A673 (cell line): ENCODE results near the gene ANKRD35. TPM values are rescaled to one million over a fixed set of nuclear protein-coding genes. Genes with fewer than 3 reads are reported as not detected.

ENCODE experiments used
- BruUV-seq: library from RNA; stranded (reverse); fragments of 400-500 nt; replicated peaks from 2 replicates; lab custom pipeline; 2021; lab: Mats Ljungman, UMichigan
- CTCF ChIA-PET: fragments of 300-600 bp; sonication (Branson Sonifier 250); formaldehyde crosslinking; loops from one replicate; lab custom pipeline; 2022; ENCODE audit warnings: antibody characterized with exemption; lab: Charles Lee
- POLR2A ChIA-PET: fragments of 300-600 bp; sonication (Branson Sonifier 250); formaldehyde crosslinking; loops from one replicate; lab custom pipeline; 2022; ENCODE audit warnings: antibody characterized with exemption; ENCODE audit not compliant: low non-redundant PET; lab: Charles Lee
- DNase-seq: peaks from one replicate; pipeline ENCODE4 v3.0.0-alpha.2; 2015; ENCODE audit warnings: low spot score
- H3K27ac ChIP-seq: fragments of 200-600 bp; sonication (generic); 2 replicates; pipeline ENCODE4 v1.5.1; 2016; ENCODE audit warnings: mixed run types, low read depth, mild to moderate bottlenecking, mixed read lengths, antibody characterized with exemption, low read length; ENCODE audit not compliant: poor library complexity, severe bottlenecking
- H3K27me3 ChIP-seq: fragments of 200-600 bp; sonication (generic); replicated peaks from 2 replicates; pipeline ENCODE4 v1.6.1; 2017; ENCODE audit warnings: mixed run types, low read depth, mild to moderate bottlenecking, mixed read lengths, antibody characterized with exemption, low read length; ENCODE audit not compliant: insufficient read depth, poor library complexity
- H3K36me3 ChIP-seq: fragments of 200-600 bp; sonication (generic); 2 replicates; pipeline ENCODE4 v1.6.1; 2016; ENCODE audit warnings: mixed run types, mild to moderate bottlenecking, mixed read lengths, antibody characterized with exemption, low read length; ENCODE audit not compliant: insufficient read depth, poor library complexity, severe bottlenecking
- H3K4me1 ChIP-seq: fragments of 200-600 bp; sonication (generic); 2 replicates; pipeline ENCODE4 v1.6.1; 2017; ENCODE audit warnings: mixed run types, mild to moderate bottlenecking, mixed read lengths, antibody characterized with exemption, low read length; ENCODE audit not compliant: insufficient read depth, poor library complexity, severe bottlenecking
- H3K4me3 ChIP-seq: fragments of 200-600 bp; sonication (generic); 2 replicates; pipeline ENCODE4 v1.5.1; 2016; ENCODE audit warnings: low read depth, mixed run types, mild to moderate bottlenecking, mixed read lengths, low read length; ENCODE audit not compliant: poor library complexity, severe bottlenecking
- H3K9me3 ChIP-seq: fragments of 200-600 bp; sonication (generic); 2 replicates; pipeline ENCODE4 v1.6.1; 2016; ENCODE audit warnings: mixed run types, low read depth, mild to moderate bottlenecking, mixed read lengths, antibody characterized with exemption, low read length; ENCODE audit not compliant: poor library complexity, severe bottlenecking
- CTCF ChIP-seq: fragments of 300-800, 200-600 bp; sonication (generic); conservative IDR thresholded peaks from 2 replicates; pipeline ENCODE4 v1.5.1; 2017; ENCODE audit warnings: low read depth, mild to moderate bottlenecking, antibody characterized with exemption, low read length, moderate library complexity, mixed read lengths
- EZH2 ChIP-seq: fragments of 200-600 bp; sonication (generic); IDR thresholded peaks from 2 replicates; pipeline ENCODE4 v1.6.1; 2017; ENCODE audit warnings: borderline replicate concordance, low read depth, mild to moderate bottlenecking, mixed read lengths, antibody characterized with exemption, low read length; ENCODE audit not compliant: poor library complexity, severe bottlenecking
- intact Hi-C: fragments of 100-400 bp; cut with micrococcal nuclease; formaldehyde crosslinking; loops from one replicate; pipeline ENCODE4 v1.10.0; 2022; ENCODE audit not compliant: unreplicated experiment
- total RNA-seq: library from RNA; stranded (reverse); gene quantifications from 2 replicates; pipeline ENCODE4 v1.2.3, GENCODE V29; 2021

The ANKRD35 gene
- total RNA-seq, 1 experiment from 2014 or later: not detected

- Histone ChIP-seq H3K4me1 (peaks cover 12% of the 10 kb centered on the region), H3K36me3 (peaks cover 45% of the 10 kb centered on the region), H3K9me3 (no peaks in the 10 kb centered on the region), H3K27me3 (no peaks in the 10 kb centered on the region), H3K27ac (no peak overlapping the region), H3K4me3 (no peak overlapping the region)
- POLR2A ChIA-PET: no interaction called here
- DNase-seq: no peak
- intact Hi-C loops: loop anchor here (5.0 kb wide), 1 partner anchor 129 kb away; no protein-coding TSS in a partner anchor
- BruUV-seq: no TSS peak
- TF ChIP-seq CTCF (no peak), EZH2 (no peak)
- CTCF ChIA-PET: no interaction called here
These were observed 37.8 kb downstream of the ANKRD35 start for GRCh38 chr1:145847827-145848226.

DNA sequence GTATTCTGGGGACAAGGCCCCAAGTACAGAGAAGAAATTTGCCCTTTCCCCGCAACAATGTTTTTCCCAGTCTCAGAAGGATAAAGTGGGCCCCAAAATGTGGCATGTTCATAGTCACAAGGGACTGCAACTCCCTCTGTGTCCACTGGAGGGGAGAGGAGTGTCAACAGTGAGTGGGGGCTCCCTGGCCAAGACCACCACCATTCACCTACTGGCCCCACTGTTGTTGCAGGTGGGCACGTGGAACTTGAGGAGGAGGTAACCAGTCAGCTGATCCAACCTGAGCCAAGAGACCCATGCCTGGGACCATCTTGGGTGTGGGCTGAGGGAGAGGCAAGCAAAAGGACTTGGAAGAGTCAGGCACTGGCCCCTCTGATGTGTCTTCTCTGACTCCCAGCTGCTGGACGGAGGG lies 39.5 kb downstream of the ANKRD35 start:
- CTCF ChIA-PET: interaction anchor here (2.9 kb wide), 1 partner anchor 13 kb away, joined by 25 read pairs; the partner anchor contains the start of gene PIAS3
- BruUV-seq: no TSS peak
- peak; percentile 67 for DNase-seq
- TF ChIP-seq CTCF (peak; percentile 71), EZH2 (no peak)
- Histone ChIP-seq H3K27ac (peak overlapping the region; percentile 85), H3K4me3 (peak overlapping the region; percentile 74), H3K27me3 (no peaks in the 10 kb centered on the region), H3K4me1 (peaks cover 12% of the 10 kb centered on the region), H3K36me3 (peaks cover 49% of the 10 kb centered on the region), H3K9me3 (no peaks in the 10 kb centered on the region)
- intact Hi-C loops: loop anchor here (5.0 kb wide), 1 partner anchor 131 kb away; no protein-coding TSS in a partner anchor
- POLR2A ChIA-PET: interaction anchor here (0.9 kb wide), 1 partner anchor 19 kb away, joined by 5 read pairs; no protein-coding TSS in a partner anchor

- Histone ChIP-seq H3K27ac (peak within 1 kb of the TSS; percentile 85), H3K9me3 (no peaks in the 10 kb centered on the region), H3K27me3 (no peaks in the 10 kb centered on the region), H3K4me1 (peaks cover 12% of the 10 kb centered on the region), H3K36me3 (peaks cover 48% of the 10 kb centered on the region), H3K4me3 (peak within 1 kb of the TSS; percentile 74)
- intact Hi-C loops: loop anchor here (2.0 to 5.0 kb wide), 2 partner anchors 132 to 171 kb away; no protein-coding TSS in a partner anchor
- no TSS peak for BruUV-seq
- peak; percentile 88 for DNase-seq
- POLR2A ChIA-PET: interaction anchor here (0.5 to 1.0 kb wide), 4 partner anchors 18 to 41 kb away, joined by 3 to 7 read pairs (median 4); partner anchors contain the start of genes POLR3C and RNF115
- peak; percentile 98 for TF ChIP-seq CTCF
- TF ChIP-seq EZH2: no peak
- CTCF ChIA-PET: interaction anchor here (0.6 to 2.9 kb wide), 9 partner anchors 11 to 171 kb away, joined by 3 to 25 read pairs (median 3); partner anchors contain the start of genes ANKRD34A, PIAS3 and POLR3GL
These were observed 40.0 kb downstream of the ANKRD35 start, which contains the start of gene NUDT17 for GRCh38 chr1:145845514-145846161. TSS of gene NUDT17 (plus strand) at chr1:145845630. CDS start at chr1:145845641, 11 bp downstream.
